Testis (tissue), 3 donors: ENCODE results near the gene SLC6A9. TPM values are rescaled to one million over a fixed set of nuclear protein-coding genes. Genes with fewer than 3 reads are reported as not detected.

Experiments used
- DNase-seq: peaks from one replicate; pipeline ENCODE4 v3.0.0-alpha.2; 2019
- H3K27ac ChIP-seq, 2 donors: fragments of 200-600 bp; sonication (generic); one replicate each; pipeline ENCODE4 v1.5.1; 2019
- H3K27me3 ChIP-seq: fragments of 200-600 bp; sonication (generic); one replicate; pipeline ENCODE4 v1.5.1; 2019
- H3K36me3 ChIP-seq: fragments of 200-600 bp; sonication (generic); one replicate; pipeline ENCODE4 v1.5.1; 2017; ENCODE audit warnings: low read depth; ENCODE audit errors: missing control alignments
- H3K4me1 ChIP-seq: fragments of 200-600 bp; sonication (generic); one replicate; pipeline ENCODE4 v1.5.1; 2019
- H3K4me3 ChIP-seq, 2 donors: fragments of 200-600 bp; sonication (generic); one replicate each; pipeline ENCODE4 v1.5.1; 2017 to 2019
- H3K9me3 ChIP-seq: fragments of 200-600 bp; sonication (generic); one replicate; pipeline ENCODE4 v1.5.1; 2017
- CTCF ChIP-seq, 3 experiments: fragments of 450-650 bp in 2 of 3; fragments of 200-600 bp in 1 of 3; sonication (generic) in 1 of 3; IDR thresholded peaks; one replicate each; pipeline ENCODE4 v1.5.1; 2016 to 2019; ENCODE audit warnings: antibody characterized with exemption in 3 of 3, mild to moderate bottlenecking in 2 of 3, moderate library complexity in 1 of 3
- POLR2A ChIP-seq: fragments of 450-650 bp; IDR thresholded peaks from one replicate; pipeline ENCODE4 v1.6.1; 2017; ENCODE audit warnings: antibody characterized with exemption, mild to moderate bottlenecking, moderate library complexity
- WGBS, 2 donors: methylation state at CpG; one replicate each; pipeline ENCODE4 v1.1.5; 2018; 5-methylcytosine and 5-hydroxymethylcytosine counted together
- intact Hi-C: fragments of 100-400 bp; cut with DNase I; formaldehyde crosslinking; loops from one replicate; pipeline ENCODE4 v1.15.1; 2023; ENCODE audit warnings: low total_unique reads
- polyA plus RNA-seq: library from polyadenylated mRNA; stranded (reverse); fragments of 350-450 nt; fragmentation: Illumina TruSeq; extraction: RNeasy Lipid Tissue Mini Kit (QIAGEN cat#74804); gene quantifications from one replicate; pipeline ENCODE4 v1.2.3, GENCODE V29; 2014; ENCODE audit warnings: low read depth, low replicate concordance; ENCODE audit not compliant: insufficient read depth
- total RNA-seq, 2 donors: library from RNA; depleted of rRNA; stranded (reverse); fragments of >200 nt; gene quantifications; one replicate each; pipeline ENCODE4 v1.2.3, GENCODE V29; 2016

SLC6A9 gene
- total and polyA plus RNA-seq, 3 donors from 2014 or later = 1.2 to 2.3 (median 1.7) TPM

GRCh38 chr1:44040418-44040817 is 9.2 kb upstream of the SLC6A9 start:
- no peaks in the 10 kb centered on the region for H3K36me3 ChIP-seq
- TF ChIP-seq CTCF (IDR thresholded peaks at IDR 0.05) (no peak), POLR2A (no peak)
- H3K9me3 ChIP-seq = no peaks in the 10 kb centered on the region
- no peak overlapping the region for H3K4me3 ChIP-seq
- 91 to 98% methylated on average over 2 of the region's 2 CpGs for WGBS, 2 donors
- no peak overlapping the region for H3K27ac ChIP-seq
- H3K4me1 ChIP-seq = peaks cover 11% of the 10 kb centered on the region
- DNase-seq = no peak
- intact Hi-C loops = no loop called here
- H3K27me3 ChIP-seq = no peaks in the 10 kb centered on the region

GRCh38 chr1:44038876-44039657 is 7.8 kb upstream of the SLC6A9 start:
- Histone ChIP-seq H3K27ac (no peak overlapping the region), H3K4me1 (peaks cover 14% of the 10 kb centered on the region), H3K9me3 (no peaks in the 10 kb centered on the region), H3K4me3 (no peak overlapping the region), H3K36me3 (no peaks in the 10 kb centered on the region), H3K27me3 (no peaks in the 10 kb centered on the region)
- WGBS, 2 donors = 80 to 84% methylated on average over 2 of the region's 2 CpGs
- no peak for DNase-seq
- TF ChIP-seq POLR2A (no peak), CTCF (IDR thresholded peaks at IDR 0.05) (no peak)
- intact Hi-C loops = no loop called here

GRCh38 chr1:44037154-44037553 is 5.9 kb upstream of the SLC6A9 start:
- intact Hi-C loops = no loop called here

GRCh38 chr1:44036409-44037139 is 5.3 kb upstream of the SLC6A9 start:
- TF ChIP-seq CTCF (IDR thresholded peaks at IDR 0.05) (peak; percentile 56 to 62 (median 62)), POLR2A (no peak)
- Histone ChIP-seq H3K36me3 (no peaks in the 10 kb centered on the region), H3K4me3 (no peak overlapping the region), H3K9me3 (no peaks in the 10 kb centered on the region), H3K4me1 (peaks cover 14% of the 10 kb centered on the region), H3K27ac (no peak overlapping the region), H3K27me3 (no peaks in the 10 kb centered on the region)
- peak; percentile 78 for DNase-seq
- WGBS, 2 donors = 42 to 44% methylated on average over 6 of the region's 6 CpGs
- intact Hi-C loops = no loop called here

More at GRCh38 chr1:44037154-44037553, 5.9 kb upstream of the SLC6A9 start:
- peaks cover 14% of the 10 kb centered on the region for H3K4me1 ChIP-seq
- H3K9me3 ChIP-seq = no peaks in the 10 kb centered on the region
- WGBS, 2 donors = 77 to 84% methylated on average over 5 of the region's 5 CpGs
- TF ChIP-seq POLR2A = no peak
- TF ChIP-seq CTCF (IDR thresholded peaks at IDR 0.05) = no peak
- DNase-seq = no peak
- no peak overlapping the region for H3K27ac ChIP-seq
- H3K36me3 ChIP-seq = no peaks in the 10 kb centered on the region
- no peak overlapping the region for H3K4me3 ChIP-seq
- H3K27me3 ChIP-seq = no peaks in the 10 kb centered on the region
